Progenitor cell of endocrine pancreas (in vitro differentiated cells): ENCODE measurements around the gene RCAN2. TPM values are rescaled to one million over a fixed set of nuclear protein-coding genes. Genes with fewer than 3 reads are reported as not detected.

Experiments used
- DNase-seq: peaks from one replicate; pipeline ENCODE4 v3.0.0; 2021; ENCODE audit warnings: low spot score; ENCODE audit not compliant: unreplicated experiment
- H3K27ac Mint-ChIP-seq: 2 replicates; pipeline ENCODE4 v1.8.0; 2021; ENCODE audit warnings: mild to moderate bottlenecking, moderate library complexity, mixed read lengths
- H3K27me3 Mint-ChIP-seq: 2 replicates; pipeline ENCODE4 v1.8.0; 2021; ENCODE audit warnings: mixed read lengths
- H3K36me3 Mint-ChIP-seq: 2 replicates; pipeline ENCODE4 v1.8.0; 2022; ENCODE audit warnings: mixed read lengths; ENCODE audit not compliant: insufficient read depth
- H3K4me1 Mint-ChIP-seq: 2 replicates; pipeline ENCODE4 v1.8.0; 2021; ENCODE audit warnings: low read depth, mixed read lengths
- H3K4me3 Mint-ChIP-seq: 2 replicates; pipeline ENCODE4 v1.8.0; 2021; ENCODE audit warnings: low read depth, mild to moderate bottlenecking, moderate library complexity, mixed read lengths
- H3K9me3 Mint-ChIP-seq: 2 replicates; pipeline ENCODE4 v1.8.0; 2021; ENCODE audit warnings: low read depth, mixed read lengths
- CTCF ChIP-seq: fragments of 200-600 bp; sonication (generic); IDR thresholded peaks from one replicate; pipeline ENCODE4 v1.5.0; 2021; ENCODE audit warnings: antibody characterized with exemption, mild to moderate bottlenecking; ENCODE audit not compliant: unreplicated experiment
- total RNA-seq: library from RNA; stranded (reverse); gene quantifications from 2 replicates; pipeline ENCODE4 v1.2.1, GENCODE V29; 2021

RCAN2 gene
- total RNA-seq, 1 donor from 2014 or later = 23.3 TPM

- Mint-ChIP-seq H3K4me1 (peaks cover 10% of the 10 kb centered on the region), H3K36me3 (no peaks in the 10 kb centered on the region), H3K9me3 (no peaks in the 10 kb centered on the region), H3K4me3 (no peak overlapping the region), H3K27me3 (no peaks in the 10 kb centered on the region), H3K27ac (no peak overlapping the region)
- no peak for DNase-seq
- TF ChIP-seq CTCF = no peak
These were observed 166.5 kb downstream of the RCAN2 start for GRCh38 chr6:46324706-46325105.

GRCh38 chr6:46323966-46324622, 167.2 kb downstream of the RCAN2 start:
- H3K4me1 Mint-ChIP-seq = peaks cover 10% of the 10 kb centered on the region
- H3K9me3 Mint-ChIP-seq = no peaks in the 10 kb centered on the region
- H3K27ac Mint-ChIP-seq = no peak overlapping the region
- H3K36me3 Mint-ChIP-seq = no peaks in the 10 kb centered on the region
- H3K27me3 Mint-ChIP-seq = no peaks in the 10 kb centered on the region
- DNase-seq = no peak
- TF ChIP-seq CTCF = no peak
- H3K4me3 Mint-ChIP-seq = no peak overlapping the region

- Mint-ChIP-seq H3K9me3 (no peaks in the 10 kb centered on the region), H3K4me3 (no peak overlapping the region), H3K27me3 (no peaks in the 10 kb centered on the region), H3K27ac (peak overlapping the region; percentile 9), H3K36me3 (no peaks in the 10 kb centered on the region), H3K4me1 (peaks cover 10% of the 10 kb centered on the region)
- no peak for DNase-seq
- TF ChIP-seq CTCF = no peak
These were observed 167.8 kb downstream of the RCAN2 start for GRCh38 chr6:46323312-46323965.

- no peaks in the 10 kb centered on the region for H3K27me3 Mint-ChIP-seq
- H3K9me3 Mint-ChIP-seq = no peaks in the 10 kb centered on the region
- peaks cover 7% of the 10 kb centered on the region for H3K4me1 Mint-ChIP-seq
- no peak for TF ChIP-seq CTCF
- H3K36me3 Mint-ChIP-seq = no peaks in the 10 kb centered on the region
- no peak overlapping the region for H3K27ac Mint-ChIP-seq
- DNase-seq = no peak
- H3K4me3 Mint-ChIP-seq = no peak overlapping the region
These were observed 170.7 kb downstream of the RCAN2 start for GRCh38 chr6:46320505-46320904.

GRCh38 chr6:46315589-46315988, 175.7 kb downstream of the RCAN2 start:
- Mint-ChIP-seq H3K27me3 (no peaks in the 10 kb centered on the region), H3K4me1 (peaks cover 5% of the 10 kb centered on the region), H3K36me3 (no peaks in the 10 kb centered on the region), H3K27ac (no peak overlapping the region), H3K9me3 (no peaks in the 10 kb centered on the region), H3K4me3 (no peak overlapping the region)
- DNase-seq = no peak
- no peak for TF ChIP-seq CTCF
